IMR-90 (cell line): ENCODE results near the gene RBPJ. TPM values are rescaled to one million over a fixed set of nuclear protein-coding genes. Genes with fewer than 3 reads are reported as not detected.

Experiments
- ATAC-seq: fragments of 200-7000 bp; cut with Tn5 transposase; 2 replicates; pipeline ENCODE4 v1.9.1; 2020; ENCODE audit warnings: low read depth, mild to moderate bottlenecking, moderate library complexity
- BruUV-seq: library from RNA; stranded (reverse); fragments of 400-500 nt; replicated peaks from 2 replicates; lab custom pipeline; 2021; lab: Mats Ljungman, UMichigan
- CTCF ChIA-PET: fragments of 300-600 bp; formaldehyde crosslinking; extraction: SDS; loops from one replicate; lab custom pipeline; 2021; ENCODE audit warnings: antibody characterized with exemption; lab: Yijun Ruan, JAX
- POLR2A ChIA-PET: fragments of 300-600 bp; sonication (Branson Sonifier 250); formaldehyde crosslinking; loops from one replicate; lab custom pipeline; 2022; ENCODE audit warnings: antibody characterized with exemption; ENCODE audit not compliant: unreplicated experiment; lab: Charles Lee
- DNase-seq: peaks from one replicate; pipeline ENCODE4 v3.0.0; 2013
- H2AFZ ChIP-seq: replicated peaks from 2 replicates; pipeline ENCODE3; 2013; ENCODE audit warnings: low read length, mild to moderate bottlenecking; ENCODE audit not compliant: poor library complexity
- H2AK5ac ChIP-seq: 2 replicates; pipeline ENCODE4 v1.6.1; 2013; ENCODE audit warnings: low read depth, low read length, inconsistent platforms
- H2AK9ac ChIP-seq: replicated peaks from 2 replicates; pipeline ENCODE3; 2013; ENCODE audit warnings: mild to moderate bottlenecking, low read depth, low read length, moderate library complexity; ENCODE audit not compliant: poor library complexity
- H2BK120ac ChIP-seq: 2 replicates; pipeline ENCODE4 v1.6.1; 2013; ENCODE audit warnings: low read depth, low read length, inconsistent platforms
- H2BK15ac ChIP-seq: 3 replicates; pipeline ENCODE4 v1.6.1; 2013; ENCODE audit warnings: low read depth, low read length, inconsistent platforms
- H2BK20ac ChIP-seq: 2 replicates; pipeline ENCODE4 v1.6.1; 2013; ENCODE audit warnings: low read depth, mild to moderate bottlenecking, inconsistent platforms, low read length, moderate library complexity
- H2BK5ac ChIP-seq: 2 replicates; pipeline ENCODE4 v1.6.1; 2013; ENCODE audit warnings: mild to moderate bottlenecking, low read depth, low read length, inconsistent platforms; ENCODE audit not compliant: poor library complexity, severe bottlenecking
- H3K14ac ChIP-seq: replicated peaks from 2 replicates; pipeline ENCODE4 v1.6.1; 2013; ENCODE audit warnings: low read depth, low read length, inconsistent platforms
- H3K18ac ChIP-seq: 2 replicates; pipeline ENCODE4 v1.6.1; 2013; ENCODE audit warnings: low read depth, low read length, control low read depth
- H3K23ac ChIP-seq: 2 replicates; pipeline ENCODE4 v1.6.1; 2013; ENCODE audit warnings: low read depth, low read length, inconsistent platforms
- H3K27ac ChIP-seq: 2 replicates; pipeline ENCODE4 v1.5.1; 2013; ENCODE audit warnings: mild to moderate bottlenecking, control low read depth, low read length; ENCODE audit not compliant: insufficient read depth
- H3K27me3 ChIP-seq: 2 replicates; pipeline ENCODE4 v1.6.1; 2013; ENCODE audit warnings: low read length; ENCODE audit not compliant: control insufficient read depth, insufficient read depth
- H3K36me3 ChIP-seq: 2 replicates; pipeline ENCODE4 v1.6.1; 2013; ENCODE audit warnings: low read length, mixed read lengths; ENCODE audit not compliant: control insufficient read depth, insufficient read depth
- H3K4ac ChIP-seq: 2 replicates; pipeline ENCODE4 v1.6.1; 2013; ENCODE audit warnings: low read depth, low read length, inconsistent platforms
- H3K4me1 ChIP-seq: 2 replicates; pipeline ENCODE4 v1.6.1; 2013; ENCODE audit warnings: low read length, mixed read lengths; ENCODE audit not compliant: control insufficient read depth, insufficient read depth
- H3K4me2 ChIP-seq: 2 replicates; pipeline ENCODE4 v1.6.1; 2013; ENCODE audit warnings: low read depth, mild to moderate bottlenecking, control low read depth, low read length, moderate library complexity
- H3K4me3 ChIP-seq: 2 replicates; pipeline ENCODE4 v1.5.1; 2013; ENCODE audit warnings: low read depth, mild to moderate bottlenecking, control low read depth, low read length, moderate library complexity; ENCODE audit not compliant: insufficient read depth
- H3K56ac ChIP-seq: 2 replicates; pipeline ENCODE4 v1.6.1; 2013; ENCODE audit warnings: low read length, inconsistent platforms; ENCODE audit not compliant: insufficient read depth; ENCODE audit errors: extremely low read depth
- H3K79me1 ChIP-seq, 2 experiments: 2 replicates each; pipeline ENCODE4 v1.6.1; 2013; ENCODE audit warnings: low read length in 2 of 2, inconsistent platforms in 1 of 2, low read depth in 1 of 2
- H3K9ac ChIP-seq: 2 replicates; pipeline ENCODE4 v1.6.1; 2013; ENCODE audit warnings: low read depth, low read length, control low read depth
- H3K9me1 ChIP-seq: 2 replicates; pipeline ENCODE4 v1.6.1; 2013; ENCODE audit warnings: low read length, inconsistent platforms; ENCODE audit not compliant: insufficient read depth
- H3K9me3 ChIP-seq: 2 replicates; pipeline ENCODE4 v1.6.1; 2013; ENCODE audit warnings: low read length; ENCODE audit not compliant: control insufficient read depth, insufficient read depth
- H4K20me1 ChIP-seq: 2 replicates; pipeline ENCODE4 v1.6.1; 2013; ENCODE audit warnings: low read length, inconsistent platforms; ENCODE audit not compliant: insufficient read depth
- H4K5ac ChIP-seq: 2 replicates; pipeline ENCODE4 v1.6.1; 2013; ENCODE audit warnings: mild to moderate bottlenecking, low read depth, low read length, control low read depth
- H4K8ac ChIP-seq, 2 experiments: 2 replicates each; pipeline ENCODE4 v1.6.1; 2013; ENCODE audit warnings: low read depth in 2 of 2, low read length in 2 of 2, control low read depth in 1 of 2, inconsistent platforms in 1 of 2
- H4K91ac ChIP-seq: 2 replicates; pipeline ENCODE4 v1.6.1; 2013; ENCODE audit warnings: low read depth, low read length, inconsistent platforms; ENCODE audit not compliant: insufficient read depth
- FOS ChIP-seq: fragments of 150-350 bp; IDR thresholded peaks from 2 replicates; pipeline ENCODE4 v1.6.1; 2016; ENCODE audit warnings: low read depth, low read length
- POLR2A ChIP-seq: IDR thresholded peaks from 2 replicates; pipeline ENCODE4 v1.6.1; 2012; ENCODE audit warnings: mild to moderate bottlenecking, low read depth, low read length
- WGBS, 2 experiments: methylation state at CpG; one replicate each; pipeline versions ENCODE4 v1.1.5 to v1.1.7; 2013; ENCODE audit warnings: missing lambda C conversion rate in 2 of 2; ENCODE audit not compliant: insufficient read length in 1 of 2; ENCODE audit errors: extremely low coverage in 2 of 2; 5-methylcytosine and 5-hydroxymethylcytosine counted together
- dilution Hi-C: fragments of 300-500 bp; cut with HindIII; formaldehyde crosslinking; loops from one replicate; pipeline ENCODE4 v1.14.3; 2018; ENCODE audit warnings: low sequenced_read_pairs; ENCODE audit not compliant: unreplicated experiment
- in situ Hi-C: fragments of 300-500 bp; cut with MboI; formaldehyde crosslinking; loops from 3 replicates; pipeline ENCODE4 v1.14.3; 2019; ENCODE audit warnings: low sequenced_read_pairs, inconsistent platforms, mixed read lengths
- intact Hi-C: fragments of 100-400 bp; cut with micrococcal nuclease; formaldehyde crosslinking; loops from 2 replicates; pipeline ENCODE4 v1.10.0; 2022
- polyA plus RNA-seq, 3 experiments: library from polyadenylated mRNA; depleted of rRNA; stranded (reverse); fragments of >200 nt; gene quantifications; 2 replicates each; pipeline ENCODE4 v1.2.3, GENCODE V29; 2012; ENCODE audit warnings: low replicate concordance in 1 of 3
- total RNA-seq: library from RNA; depleted of rRNA; stranded (reverse); fragments of >200 nt; gene quantifications from 2 replicates; pipeline ENCODE4 v1.2.3, GENCODE V29; 2012

The RBPJ gene
- total and polyA plus RNA-seq, 2 of the 4 experiments (the other 2 are of a cell fraction) = 50.3 to 148 TPM

- in situ Hi-C loops (no loop called here), dilution Hi-C loops (no loop called here), intact Hi-C loops (no loop called here)
- no peak overlapping the region for H3K4ac ChIP-seq
- POLR2A ChIA-PET = no interaction called here
- H3K4me3 ChIP-seq = no peak overlapping the region
- H4K8ac ChIP-seq = no peak overlapping the region
- no peak overlapping the region for H2BK20ac ChIP-seq
- H2BK5ac ChIP-seq = no peak overlapping the region
- H3K9me3 ChIP-seq = no peaks in the 10 kb centered on the region
- H2BK120ac ChIP-seq = no peak overlapping the region
- no peak overlapping the region for H2AK9ac ChIP-seq
- no peak overlapping the region for H2AK5ac ChIP-seq
- H3K4me2 ChIP-seq = no peak overlapping the region
- no peaks in the 10 kb centered on the region for H3K4me1 ChIP-seq
- H3K23ac ChIP-seq = no peak overlapping the region
- BruUV-seq = no TSS peak
- H3K14ac ChIP-seq = no peak overlapping the region
- CTCF ChIA-PET = no interaction called here
- H3K79me1 ChIP-seq = no peaks in the 10 kb centered on the region
- H3K18ac ChIP-seq = no peak overlapping the region
- WGBS, 2 experiments = 52% methylated on average over 3 of the region's 5 CpGs; no CpG with 5 or more reads in 1 of the 2 experiments
- H4K91ac ChIP-seq = no peak overlapping the region
- no peaks in the 10 kb centered on the region for H3K9me1 ChIP-seq
- no peaks in the 10 kb centered on the region for H4K20me1 ChIP-seq
- TF ChIP-seq FOS = no peak
- no peak for TF ChIP-seq POLR2A
- no peak overlapping the region for H3K27ac ChIP-seq
- H3K27me3 ChIP-seq = peaks cover 8% of the 10 kb centered on the region; the same call in 1 of the 2 replicates
- ATAC-seq (no peak), DNase-seq (no peak)
- H3K36me3 ChIP-seq = no peaks in the 10 kb centered on the region
- H3K56ac ChIP-seq = no peak overlapping the region
- H4K5ac ChIP-seq = no peak overlapping the region
- H2AFZ ChIP-seq = no peak overlapping the region
- no peak overlapping the region for H3K9ac ChIP-seq
- no peak overlapping the region for H2BK15ac ChIP-seq
These were observed 155.7 kb downstream of the RBPJ start for GRCh38 chr4:26476545-26476944.
